Bronchial epithelial cell (primary cell): Measurements from ENCODE around the gene FRY. TPM values are rescaled to one million over a fixed set of nuclear protein-coding genes. Genes with fewer than 3 reads are reported as not detected.
A peak's percentile ranks its signal among the peaks of the same experiment; 100 is the strongest.

Experiments
- DNase-seq: peaks from one replicate; pipeline ENCODE4 v3.0.0-alpha.2; 2010; ENCODE audit warnings: low read depth
- FAIRE-seq: peaks from 2 replicates; lab custom pipeline; 2011; peaks lifted over from hg19 to GRCh38; lab: Jason Lieb, UNC
- H3K27me3 ChIP-seq: 2 replicates; pipeline ENCODE4 v1.5.1; 2011; ENCODE audit warnings: low read length; ENCODE audit not compliant: control insufficient read depth, insufficient read depth
- H3K36me3 ChIP-seq: 2 replicates; pipeline ENCODE4 v1.5.1; 2011; ENCODE audit warnings: low read length; ENCODE audit not compliant: control insufficient read depth, insufficient read depth
- H3K4me3 ChIP-seq: 2 replicates; pipeline ENCODE4 v1.5.1; 2011; ENCODE audit warnings: mild to moderate bottlenecking, low read depth, low read length, control low read depth
- CTCF ChIP-seq: IDR thresholded peaks from 2 replicates; pipeline ENCODE4 v1.5.1; 2011; ENCODE audit warnings: mild to moderate bottlenecking, moderate library complexity, low read length, control low read depth, inconsistent platforms; ENCODE audit not compliant: insufficient read depth, severe bottlenecking
- total RNA-seq: library from RNA; depleted of rRNA; stranded (reverse); fragments of >200 nt; gene quantifications from 2 replicates; pipeline ENCODE4 v1.2.1, GENCODE V29; 2014

FRY gene
- total RNA-seq, 1 donor from 2014 or later = 0.79 TPM

GRCh38 chr13:32001769-32002168, 29.8 kb upstream of the FRY start:
- no peak for DNase-seq
- Histone ChIP-seq H3K4me3 (no peak overlapping the region), H3K36me3 (no peaks in the 10 kb centered on the region), H3K27me3 (no peaks in the 10 kb centered on the region)
- no peak for FAIRE-seq
- TF ChIP-seq CTCF = no peak

- Histone ChIP-seq H3K4me3 (no peak overlapping the region), H3K27me3 (no peaks in the 10 kb centered on the region), H3K36me3 (no peaks in the 10 kb centered on the region)
- no peak for TF ChIP-seq CTCF
- no peak for DNase-seq
- no peak for FAIRE-seq
These were observed 28.7 kb upstream of the FRY start for GRCh38 chr13:32002873-32003272.

GRCh38 chr13:32007494-32007893, 24.1 kb upstream of the FRY start:
- Histone ChIP-seq H3K27me3 (no peaks in the 10 kb centered on the region), H3K4me3 (no peak overlapping the region), H3K36me3 (no peaks in the 10 kb centered on the region)
- DNase-seq (peak; percentile 21), FAIRE-seq (no peak)
- TF ChIP-seq CTCF = no peak

- Histone ChIP-seq H3K27me3 (no peaks in the 10 kb centered on the region), H3K4me3 (no peak overlapping the region), H3K36me3 (no peaks in the 10 kb centered on the region)
- FAIRE-seq = no peak
- TF ChIP-seq CTCF = no peak
- no peak for DNase-seq
These were observed 22.9 kb upstream of the FRY start for GRCh38 chr13:32008518-32009175.

GRCh38 chr13:32009362-32009761, 22.2 kb upstream of the FRY start:
- H3K4me3 ChIP-seq = no peak overlapping the region
- FAIRE-seq = no peak

More at GRCh38 chr13:32009362-32009761, 22.2 kb upstream of the FRY start:
- no peak for TF ChIP-seq CTCF
- Histone ChIP-seq H3K27me3 (no peaks in the 10 kb centered on the region), H3K36me3 (no peaks in the 10 kb centered on the region)
- DNase-seq = no peak
